Ascending aorta (tissue), 2 donors: ENCODE data around the gene NT5C1B. TPM values are rescaled to one million over a fixed set of nuclear protein-coding genes. Genes with fewer than 3 reads are reported as not detected.

Source experiments
- DNase-seq, 2 donors: peaks; one replicate each; pipeline ENCODE4 v3.0.0-alpha.2; 2019; ENCODE audit warnings: low spot score in 2 of 2
- H3K27ac ChIP-seq, 2 donors: fragments of 200-600 bp; sonication (generic); one replicate each; pipeline ENCODE4 v1.5.1; 2016 to 2017; ENCODE audit warnings: mild to moderate bottlenecking in 1 of 2
- H3K27me3 ChIP-seq: fragments of 200-600 bp; sonication (generic); one replicate; pipeline ENCODE4 v1.5.1; 2017
- H3K36me3 ChIP-seq, 2 donors: fragments of 200-600 bp; sonication (generic); one replicate each; pipeline ENCODE4 v1.5.1; 2016
- H3K4me1 ChIP-seq, 2 donors: fragments of 200-600 bp; sonication (generic); one replicate each; pipeline ENCODE4 v1.5.1; 2016 to 2017; ENCODE audit warnings: mild to moderate bottlenecking in 1 of 2
- H3K4me3 ChIP-seq, 2 donors: fragments of 200-600 bp; sonication (generic); one replicate each; pipeline ENCODE4 v1.5.1; 2016 to 2017; ENCODE audit warnings: mild to moderate bottlenecking in 1 of 2
- H3K9me3 ChIP-seq, 2 donors: fragments of 200-600 bp; sonication (generic); one replicate each; pipeline ENCODE4 v1.5.1; 2016
- CTCF ChIP-seq, 3 experiments: fragments of 200-600 bp in 2 of 3; fragments of 450-650 bp in 1 of 3; sonication (generic) in 2 of 3; IDR thresholded peaks; one replicate each; pipeline ENCODE4 v1.5.1; 2016 to 2019; ENCODE audit warnings: antibody characterized with exemption in 3 of 3, mild to moderate bottlenecking in 1 of 3, moderate library complexity in 1 of 3
- intact Hi-C: fragments of 100-400 bp; cut with DNase I; formaldehyde crosslinking; loops from one replicate; pipeline ENCODE4 v1.15.1; 2023
- total RNA-seq: library from RNA; depleted of rRNA; stranded (reverse); fragments of >200 nt; gene quantifications from one replicate; pipeline ENCODE4 v1.1.0, GENCODE V29; 2016

Gene NT5C1B
- total RNA-seq, 1 donor from 2014 or later = not detected

GRCh38 chr2:18626958-18627650, 37.7 kb upstream of the NT5C1B start:
- TF ChIP-seq CTCF (IDR thresholded peaks at IDR 0.05) = no peak
- H3K9me3 ChIP-seq = no peaks in the 10 kb centered on the region
- intact Hi-C loops = no loop called here
- no peaks in the 10 kb centered on the region for H3K27me3 ChIP-seq
- no peak for DNase-seq
- H3K36me3 ChIP-seq = no peaks in the 10 kb centered on the region
- H3K4me1 ChIP-seq = peaks cover 0 to 5% of the 10 kb centered on the region in 2 donors
- H3K27ac ChIP-seq = no peak overlapping the region
- H3K4me3 ChIP-seq = no peak overlapping the region

- intact Hi-C loops = no loop called here
- Histone ChIP-seq H3K27me3 (no peaks in the 10 kb centered on the region), H3K9me3 (no peaks in the 10 kb centered on the region), H3K36me3 (no peaks in the 10 kb centered on the region), H3K4me1 (peaks cover 0 to 12% of the 10 kb centered on the region in 2 donors), H3K4me3 (no peak overlapping the region), H3K27ac (no peak overlapping the region)
- no peak for TF ChIP-seq CTCF (IDR thresholded peaks at IDR 0.05)
- no peak for DNase-seq
Observed at GRCh38 chr2:18626256-18626668, 36.9 kb upstream of the NT5C1B start.

GRCh38 chr2:18625563-18625962, 36.2 kb upstream of the NT5C1B start:
- H3K36me3 ChIP-seq = no peaks in the 10 kb centered on the region
- H3K27ac ChIP-seq = no peak overlapping the region
- no peaks in the 10 kb centered on the region for H3K27me3 ChIP-seq
- H3K4me1 ChIP-seq = peaks cover 0 to 14% of the 10 kb centered on the region in 2 donors
- no peak for TF ChIP-seq CTCF (IDR thresholded peaks at IDR 0.05)
- no peak for DNase-seq
- intact Hi-C loops = no loop called here
- no peaks in the 10 kb centered on the region for H3K9me3 ChIP-seq
- H3K4me3 ChIP-seq = no peak overlapping the region

- Histone ChIP-seq H3K9me3 (no peaks in the 10 kb centered on the region), H3K27me3 (no peaks in the 10 kb centered on the region), H3K4me3 (no peak overlapping the region), H3K36me3 (no peaks in the 10 kb centered on the region), H3K27ac (no peak overlapping the region), H3K4me1 (peaks cover 0 to 20% of the 10 kb centered on the region in 2 donors)
- intact Hi-C loops = no loop called here
- TF ChIP-seq CTCF (IDR thresholded peaks at IDR 0.05) = no peak
- DNase-seq = no peak
Observed at GRCh38 chr2:18623782-18624181, 34.4 kb upstream of the NT5C1B start.

- no peaks in the 10 kb centered on the region for H3K9me3 ChIP-seq
- H3K27ac ChIP-seq = peak overlapping the region in 1 of 2 donors; percentile 46
- H3K4me3 ChIP-seq = peak overlapping the region in 1 of 2 donors; percentile 10
- TF ChIP-seq CTCF (IDR thresholded peaks at IDR 0.05) = no peak
- H3K27me3 ChIP-seq = no peaks in the 10 kb centered on the region
- intact Hi-C loops = no loop called here
- peaks cover 0 to 18% of the 10 kb centered on the region in 2 donors for H3K4me1 ChIP-seq
- no peaks in the 10 kb centered on the region for H3K36me3 ChIP-seq
- no peak for DNase-seq
Observed at GRCh38 chr2:18620867-18621632, 31.7 kb upstream of the NT5C1B start.
